Measurements from ENCODE around the gene SNX15.

SNX15 gene

GRCh38 chr11:65066805-65067291 lies 39.6 kb downstream of the SNX15 start:
- H3K79me2 ChIP-seq: no peaks in the 10 kb centered on the region
- H3K4me3 ChIP-seq (ENCODE audit: low read depth, low read length): no peak overlapping the region
- no peaks in the 10 kb centered on the region for H3K27me3 ChIP-seq (ENCODE audit: control insufficient read depth, insufficient read depth, low read length)
- no peak overlapping the region for H3K27ac ChIP-seq
- H3K36me3 ChIP-seq (ENCODE audit: control insufficient read depth, insufficient read depth, low read length): no peaks in the 10 kb centered on the region
- no peak overlapping the region for H3K4me2 ChIP-seq (ENCODE audit: low read length)
- H2AFZ ChIP-seq: no peak overlapping the region
- TF ChIP-seq CTCF (IDR thresholded peaks at IDR 0.05): no peak
- no peaks in the 10 kb centered on the region for H3K9me3 ChIP-seq (ENCODE audit: control insufficient read depth, low read length)
- H3K4me1 ChIP-seq: no peaks in the 10 kb centered on the region
- H3K9ac ChIP-seq: no peak overlapping the region

- H2AFZ ChIP-seq: no peak overlapping the region
- no peaks in the 10 kb centered on the region for H3K79me2 ChIP-seq
- H3K4me3 ChIP-seq (ENCODE audit: low read depth, low read length): no peak overlapping the region
- H3K9ac ChIP-seq: no peak overlapping the region
- no peaks in the 10 kb centered on the region for H3K36me3 ChIP-seq (ENCODE audit: control insufficient read depth, insufficient read depth, low read length)
- H3K4me1 ChIP-seq: no peaks in the 10 kb centered on the region
- H3K27me3 ChIP-seq (ENCODE audit: control insufficient read depth, insufficient read depth, low read length): no peaks in the 10 kb centered on the region
- no peaks in the 10 kb centered on the region for H3K9me3 ChIP-seq (ENCODE audit: control insufficient read depth, low read length)
- no peak overlapping the region for H3K4me2 ChIP-seq (ENCODE audit: low read length)
- no peak overlapping the region for H3K27ac ChIP-seq
- no peak for TF ChIP-seq CTCF (IDR thresholded peaks at IDR 0.05)
These were observed 40.2 kb downstream of the SNX15 start for GRCh38 chr11:65067446-65067845.

GRCh38 chr11:65069217-65069616 lies 42.0 kb downstream of the SNX15 start:
- no peaks in the 10 kb centered on the region for H3K27me3 ChIP-seq (ENCODE audit: control insufficient read depth, insufficient read depth, low read length)
- H3K9ac ChIP-seq: no peak overlapping the region
- H3K27ac ChIP-seq: no peak overlapping the region
- H2AFZ ChIP-seq: no peak overlapping the region
- no peak overlapping the region for H3K4me2 ChIP-seq (ENCODE audit: low read length)
- no peaks in the 10 kb centered on the region for H3K79me2 ChIP-seq
- H3K9me3 ChIP-seq (ENCODE audit: control insufficient read depth, low read length): no peaks in the 10 kb centered on the region
- H3K36me3 ChIP-seq (ENCODE audit: control insufficient read depth, insufficient read depth, low read length): no peaks in the 10 kb centered on the region
- H3K4me1 ChIP-seq: no peaks in the 10 kb centered on the region
- no peak for TF ChIP-seq CTCF (IDR thresholded peaks at IDR 0.05)
- H3K4me3 ChIP-seq (ENCODE audit: low read depth, low read length): no peak overlapping the region

- Histone ChIP-seq H3K4me2 (ENCODE audit: low read length) (no peak overlapping the region), H3K27ac (no peak overlapping the region)
These were observed 44.8 kb downstream of the SNX15 start for GRCh38 chr11:65071907-65072630.

More at GRCh38 chr11:65071907-65072630, 44.8 kb downstream of the SNX15 start:
- Histone ChIP-seq H3K9me3 (ENCODE audit: control insufficient read depth, low read length) (no peaks in the 10 kb centered on the region), H3K36me3 (ENCODE audit: control insufficient read depth, insufficient read depth, low read length) (no peaks in the 10 kb centered on the region), H2AFZ (no peak overlapping the region), H3K4me3 (ENCODE audit: low read depth, low read length) (no peak overlapping the region), H3K27me3 (ENCODE audit: control insufficient read depth, insufficient read depth, low read length) (no peaks in the 10 kb centered on the region), H3K9ac (no peak overlapping the region), H3K79me2 (no peaks in the 10 kb centered on the region), H3K4me1 (no peaks in the 10 kb centered on the region)
- no peak for TF ChIP-seq CTCF (IDR thresholded peaks at IDR 0.05)
